ENCODE measurements around the gene ARHGEF1. TPM values are rescaled to one million over a fixed set of nuclear protein-coding genes. Genes with fewer than 3 reads are reported as not detected.
"Not testable (repeated sequence)": the region's sequence is repeated elsewhere in the genome, so short reads cannot be mapped to it uniquely, and the experiment has no call there.

ARHGEF1 gene
- total RNA-seq, 1 donor from 2014 or later, result 37.9 TPM

DNA sequence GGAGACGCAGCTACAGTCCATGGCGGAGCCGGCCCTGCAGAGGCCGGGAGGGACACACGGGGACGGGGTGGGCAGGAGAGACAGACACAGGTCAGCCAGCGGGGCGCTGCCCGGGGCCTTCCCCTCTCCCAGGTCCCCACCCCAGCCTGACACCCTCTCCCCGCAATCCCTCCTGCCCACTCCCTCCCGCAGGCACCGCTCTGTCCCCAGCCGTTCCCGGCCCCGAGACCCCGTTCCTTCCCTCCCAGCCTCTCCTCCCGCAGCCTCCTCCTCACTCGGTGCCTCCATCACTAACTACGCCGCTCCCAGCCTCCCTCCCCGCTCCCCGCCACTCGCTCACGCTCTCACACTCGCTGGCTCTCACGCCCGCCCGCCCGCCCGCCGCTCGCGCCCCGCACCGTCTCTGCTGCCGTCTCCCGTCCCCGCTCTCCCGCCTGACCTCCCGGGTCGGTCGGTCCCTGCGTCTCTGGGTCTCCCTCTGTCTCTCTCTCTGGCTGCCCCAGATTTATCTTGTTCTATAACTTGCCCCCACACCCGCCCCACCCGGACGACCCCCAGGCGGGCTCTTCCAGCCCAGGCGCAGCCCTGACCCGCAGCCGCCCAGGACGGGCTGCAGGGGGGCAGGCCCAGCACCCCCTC is 30.0 kb downstream of the ARHGEF1 start:
- no peak for DNase-seq (ENCODE audit: low spot score)
- intact Hi-C loops (cut with DNase I), result no loop called here

DNA sequence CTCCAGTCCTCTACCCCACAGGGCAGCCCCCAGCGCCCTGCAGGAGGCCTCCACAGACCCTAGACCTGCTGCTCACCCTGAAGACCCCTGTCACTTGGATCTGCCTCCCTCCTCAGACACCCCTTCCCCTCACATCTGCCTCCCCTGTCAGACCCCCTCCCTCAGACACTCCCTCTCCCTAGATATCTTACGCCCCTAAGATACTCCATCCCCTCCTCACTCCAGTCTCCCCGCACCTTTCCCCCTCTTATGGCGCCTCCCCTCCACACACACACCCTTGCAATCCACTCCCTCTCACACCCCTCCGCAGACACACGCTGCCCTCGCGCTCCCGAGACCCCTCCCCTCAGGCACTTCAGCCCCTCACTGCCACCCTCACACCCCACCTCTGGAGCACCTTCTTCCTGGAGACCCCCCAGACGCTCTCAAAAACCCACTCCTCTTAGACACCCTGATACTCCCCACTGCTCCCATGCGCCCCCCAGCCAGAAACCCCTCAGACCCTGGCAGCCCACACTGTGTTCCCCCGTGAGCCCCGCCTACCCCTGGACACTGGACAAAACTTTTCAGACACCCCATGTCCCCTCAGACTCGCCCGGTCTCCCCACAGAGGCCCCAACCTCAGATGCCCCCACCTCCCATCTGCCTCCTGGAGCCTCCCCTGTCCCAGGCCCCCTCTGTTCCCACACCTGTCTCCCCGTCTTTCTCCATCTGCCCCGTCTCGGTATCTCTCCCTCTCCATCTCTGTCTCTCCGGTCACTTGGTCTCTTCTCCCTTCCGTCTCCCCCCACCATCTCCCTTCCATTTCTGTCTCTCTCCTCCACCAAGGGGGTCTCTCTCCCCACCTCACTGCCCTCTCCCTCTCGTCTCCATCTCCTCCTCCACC is 30.8 kb downstream of the ARHGEF1 start:
- intact Hi-C loops (cut with DNase I), result no loop called here
- no peak for DNase-seq (ENCODE audit: low spot score)

DNA sequence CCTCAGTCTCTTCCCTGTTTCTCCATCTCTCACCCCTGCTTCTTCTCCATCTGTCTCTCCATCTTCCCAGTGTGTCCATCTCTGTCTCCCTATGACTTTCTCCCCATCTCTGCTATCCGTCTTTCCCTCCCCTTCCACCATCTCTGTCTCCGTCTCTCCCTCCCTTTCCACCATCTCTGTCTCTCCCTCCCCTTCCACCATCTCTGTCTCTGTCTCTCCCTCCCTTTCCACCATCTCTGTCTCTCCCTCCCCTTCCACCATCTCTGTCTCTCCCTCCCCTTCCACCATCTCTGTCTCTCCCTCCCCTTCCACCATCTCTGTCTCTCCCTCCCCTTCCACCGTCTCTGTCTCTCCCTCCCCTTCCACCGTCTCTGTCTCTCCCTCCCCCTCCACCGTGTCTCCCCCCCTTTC is 31.4 kb downstream of the ARHGEF1 start:
- intact Hi-C loops (cut with DNase I); DNase-seq (ENCODE audit: low spot score): not testable (repeated sequence)

DNA sequence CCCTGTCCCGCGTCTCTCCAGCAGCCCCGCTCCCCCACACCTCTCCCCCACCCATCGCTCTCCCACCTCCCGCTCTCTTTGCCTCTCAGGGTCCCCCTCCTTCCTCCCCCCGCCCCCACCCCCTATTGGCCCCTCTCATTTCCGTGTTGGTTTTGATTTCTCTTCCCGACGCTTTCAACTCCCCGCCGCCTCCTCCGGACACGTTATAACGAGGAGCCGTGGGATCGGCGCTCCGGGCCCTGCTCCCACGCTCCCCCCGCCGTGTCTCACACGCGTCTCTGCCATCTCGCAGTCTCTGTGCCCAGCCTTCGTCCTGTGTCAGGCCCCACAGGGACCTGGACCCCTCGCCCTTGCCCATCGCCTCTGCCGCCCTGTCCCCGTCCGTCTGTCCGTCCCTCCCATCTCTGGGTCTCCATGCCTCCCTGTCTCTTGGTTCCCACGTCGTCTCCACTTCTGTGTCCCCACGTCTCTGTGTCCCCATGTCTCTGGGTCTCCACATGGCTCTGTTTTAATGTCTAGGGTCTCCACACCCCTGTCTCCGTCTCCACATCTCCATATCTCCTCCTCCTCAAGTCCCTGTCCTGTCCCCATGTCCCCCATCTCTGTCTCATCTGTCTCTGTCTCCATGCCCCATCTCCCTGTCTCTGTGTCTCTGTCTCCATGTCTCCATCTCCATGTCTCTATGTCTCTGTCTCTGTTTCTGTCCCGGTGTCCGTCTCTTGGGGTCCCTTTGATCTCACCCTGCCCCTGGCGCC is 32.2 kb downstream of the ARHGEF1 start:
- DNase-seq (ENCODE audit: low spot score), result no peak
- intact Hi-C loops (cut with DNase I), result no loop called here

DNA sequence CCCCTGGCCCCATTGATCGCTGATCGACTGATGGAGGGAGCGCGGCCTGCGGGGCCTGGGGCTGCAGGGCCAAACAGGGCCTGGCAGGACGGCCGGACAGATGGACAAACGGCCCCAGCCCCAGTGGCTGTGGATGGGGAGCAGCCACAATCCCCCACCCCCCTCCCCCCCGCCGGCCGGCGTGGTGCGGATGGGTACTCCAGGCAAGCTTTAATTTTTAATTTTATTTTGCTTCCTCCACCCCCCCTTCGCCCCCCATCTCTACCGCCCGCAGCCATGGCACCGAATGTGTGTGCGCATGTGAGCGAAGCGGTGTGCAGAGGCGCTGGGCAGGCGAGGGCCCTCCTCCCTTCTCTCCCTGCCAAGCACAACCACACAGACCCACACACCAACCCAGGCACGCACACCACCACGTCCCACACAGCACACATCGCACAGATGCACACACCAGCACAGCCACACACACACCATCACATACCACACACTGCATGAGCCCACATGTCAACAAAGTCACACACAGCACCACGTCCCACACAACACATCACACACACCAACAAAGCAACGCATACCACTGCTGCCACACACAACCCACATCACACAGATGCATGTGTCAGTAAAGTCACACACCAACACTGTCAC is 32.9 kb downstream of the ARHGEF1 start:
- intact Hi-C loops (cut with DNase I), result no loop called here
- DNase-seq (ENCODE audit: low spot score), result no peak

DNA sequence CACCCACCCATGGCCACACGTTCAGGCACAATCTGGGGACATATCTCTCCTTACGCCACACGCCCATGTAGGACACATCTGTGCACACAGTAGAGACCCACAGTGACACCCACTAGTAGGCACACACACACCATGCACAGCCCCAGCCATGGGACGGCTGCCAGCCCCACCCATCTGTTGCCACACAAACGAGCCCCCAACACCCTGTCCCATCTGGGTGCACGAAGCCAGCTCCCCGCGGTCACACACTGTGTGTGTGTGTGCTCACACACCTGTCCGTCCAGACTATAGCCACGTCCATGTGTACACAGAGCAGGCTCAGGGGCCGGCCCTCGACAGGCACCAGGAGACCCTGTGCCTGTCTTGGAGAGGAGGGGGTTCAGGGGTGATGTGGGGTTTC is 34.7 kb downstream of the ARHGEF1 start:
- no peak for DNase-seq (ENCODE audit: low spot score)

DNA sequence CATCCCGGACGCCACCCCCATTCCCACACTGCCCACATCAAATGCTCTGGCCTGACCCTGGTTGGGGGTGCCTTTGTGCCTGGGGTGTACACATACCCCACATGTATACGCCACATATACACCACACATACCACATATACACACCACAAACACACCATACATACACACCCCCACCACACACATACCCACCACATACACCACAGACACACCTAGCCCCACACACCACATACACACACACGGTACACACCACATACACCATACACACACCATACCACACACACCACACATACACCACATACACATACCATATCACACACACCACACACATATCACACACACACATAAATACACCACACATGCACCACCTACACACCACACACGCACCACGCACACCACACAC is 35.1 kb downstream of the ARHGEF1 start:
- intact Hi-C loops (cut with DNase I), result no loop called here
- no peak for DNase-seq (ENCODE audit: low spot score)

More for the DNA sequence above, 34.7 kb downstream of the ARHGEF1 start:
- intact Hi-C loops (cut with DNase I), result no loop called here

DNA sequence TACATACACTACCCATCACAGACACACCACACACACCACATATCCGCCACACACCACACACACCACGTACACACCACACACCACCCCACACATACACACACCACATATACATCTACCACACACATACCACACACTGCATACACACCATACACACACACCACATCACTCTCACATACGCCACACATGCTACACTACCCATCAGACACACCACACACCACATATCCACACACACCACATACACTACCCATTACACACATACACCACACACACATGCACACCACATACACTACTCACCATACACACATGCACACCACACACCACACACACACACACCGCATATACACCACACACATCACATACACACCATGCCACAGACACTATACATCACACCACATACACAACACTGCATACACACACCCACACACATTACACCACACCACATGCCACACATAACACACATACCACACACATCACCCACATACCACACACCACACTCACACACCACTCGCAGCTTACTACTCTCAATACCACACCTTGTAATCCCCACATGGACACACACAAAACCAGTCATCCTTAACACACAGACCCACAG is 35.8 kb downstream of the ARHGEF1 start:
- intact Hi-C loops (cut with DNase I), result no loop called here
- no peak for DNase-seq (ENCODE audit: low spot score)

DNA sequence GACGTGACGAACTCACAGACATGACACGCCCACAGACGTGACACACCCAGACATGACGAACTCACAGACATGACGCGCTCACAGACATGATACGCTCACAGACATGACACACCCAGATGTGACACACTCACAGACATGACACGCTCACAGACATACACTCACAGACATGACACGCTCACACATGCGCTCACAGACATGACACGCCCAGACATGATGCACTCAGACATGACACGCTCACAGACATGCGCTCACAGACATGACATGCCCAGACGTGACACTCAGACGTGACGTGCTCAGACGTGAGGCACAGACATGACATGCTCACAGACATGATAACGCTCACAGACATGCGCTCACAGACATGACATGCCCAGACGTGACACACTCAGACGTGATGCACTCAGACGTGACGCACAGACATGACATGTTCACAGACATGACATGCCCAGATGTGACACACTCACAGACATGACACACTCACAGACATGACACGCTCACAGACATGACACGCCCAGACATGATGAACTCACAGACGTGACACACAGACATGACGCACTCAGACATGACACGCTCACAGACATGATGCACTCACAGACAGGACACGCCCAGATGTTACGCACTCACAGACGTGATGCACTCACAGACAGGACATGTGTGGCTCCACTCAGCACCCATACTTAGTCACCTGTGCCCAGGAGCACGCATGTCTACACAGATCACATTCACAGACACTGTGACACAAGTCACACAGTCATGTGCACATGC is 37.1 kb downstream of the ARHGEF1 start:
- intact Hi-C loops (cut with DNase I), result no loop called here
- no peak for DNase-seq (ENCODE audit: low spot score)

DNA sequence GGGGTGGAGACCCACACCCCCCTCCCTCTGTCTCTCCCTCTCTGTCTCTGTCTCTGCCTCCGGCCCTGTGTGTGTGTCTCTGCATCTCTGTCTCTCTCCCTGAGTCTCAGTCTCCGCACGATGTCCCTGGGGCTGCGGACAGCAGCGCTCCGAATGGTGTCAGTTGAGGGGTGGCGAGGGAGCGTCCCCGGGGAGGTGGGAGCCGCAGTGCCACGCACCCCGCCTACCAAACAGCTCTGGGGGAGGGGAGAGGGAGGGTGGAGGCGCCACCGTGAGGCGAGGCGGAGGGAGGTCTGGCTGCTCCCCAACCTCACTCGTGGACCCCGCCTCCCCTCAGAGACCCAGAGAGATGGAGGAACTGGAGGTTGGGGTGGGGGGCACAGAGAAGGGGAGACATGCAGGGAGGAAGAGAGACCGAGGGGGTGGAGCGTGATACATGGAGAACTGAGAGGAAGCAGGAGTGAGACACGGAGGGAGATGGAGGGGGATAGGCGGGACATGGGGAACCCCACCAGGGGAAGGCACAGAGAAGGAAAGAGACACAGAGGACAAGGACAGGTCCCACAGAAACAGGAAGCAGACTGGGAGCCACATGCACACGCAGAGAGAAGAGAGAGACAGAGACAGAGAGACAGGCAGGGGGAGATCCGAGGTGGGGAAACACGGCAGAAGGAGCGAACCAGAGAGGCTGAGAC is 38.0 kb downstream of the ARHGEF1 start:
- DNase-seq (ENCODE audit: low spot score), result no peak
- intact Hi-C loops (cut with DNase I), result no loop called here

DNA sequence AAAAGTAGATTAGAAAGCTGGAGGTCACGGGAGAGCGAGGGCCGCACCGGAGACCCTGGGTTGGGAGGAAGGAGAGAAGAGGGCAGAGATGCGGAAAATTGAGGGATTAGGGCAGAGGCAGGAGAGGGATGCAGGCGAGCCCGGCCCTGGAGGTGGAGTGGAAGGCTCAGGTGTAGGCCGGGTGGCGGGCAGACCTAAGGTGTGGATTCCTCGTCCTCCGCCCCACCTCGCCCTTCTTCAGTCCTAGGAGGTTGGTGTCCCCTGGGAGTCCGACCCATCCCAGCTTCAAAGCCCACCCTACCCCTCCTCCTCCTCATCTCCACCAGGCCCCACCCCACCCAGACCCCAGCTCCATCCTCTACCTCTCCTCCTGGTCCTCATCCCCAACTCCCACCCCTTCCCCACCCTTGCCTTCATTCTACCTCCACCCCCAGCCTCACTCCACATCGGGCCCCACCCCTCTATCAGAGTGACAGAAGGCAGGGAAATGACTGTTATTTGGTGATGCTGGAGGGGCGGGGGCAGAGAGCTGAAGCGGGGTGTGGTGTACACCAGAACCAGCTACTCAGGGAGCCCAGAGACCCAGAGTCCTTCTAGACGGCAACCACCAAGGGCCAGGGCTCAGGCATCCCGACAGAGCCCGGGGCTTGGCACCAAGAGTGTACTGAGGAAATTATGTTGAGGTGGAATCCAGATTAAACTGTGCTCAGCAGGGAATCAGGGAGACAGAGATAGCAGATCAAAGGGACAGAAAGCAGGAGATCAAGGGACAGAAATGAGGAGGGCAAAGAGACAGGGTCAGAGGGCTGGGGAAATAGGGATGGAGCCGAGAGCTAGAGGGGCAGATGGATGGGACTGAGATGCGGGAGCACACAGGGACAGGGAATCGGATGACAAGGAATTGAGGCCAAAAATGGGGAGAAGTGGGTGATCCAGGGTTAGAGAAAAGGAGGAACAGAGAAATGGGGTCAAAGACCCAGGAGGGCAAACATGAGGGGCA is 38.9 kb downstream of the ARHGEF1 start:
- DNase-seq (ENCODE audit: low spot score), result no peak
- intact Hi-C loops (cut with DNase I), result no loop called here

DNA sequence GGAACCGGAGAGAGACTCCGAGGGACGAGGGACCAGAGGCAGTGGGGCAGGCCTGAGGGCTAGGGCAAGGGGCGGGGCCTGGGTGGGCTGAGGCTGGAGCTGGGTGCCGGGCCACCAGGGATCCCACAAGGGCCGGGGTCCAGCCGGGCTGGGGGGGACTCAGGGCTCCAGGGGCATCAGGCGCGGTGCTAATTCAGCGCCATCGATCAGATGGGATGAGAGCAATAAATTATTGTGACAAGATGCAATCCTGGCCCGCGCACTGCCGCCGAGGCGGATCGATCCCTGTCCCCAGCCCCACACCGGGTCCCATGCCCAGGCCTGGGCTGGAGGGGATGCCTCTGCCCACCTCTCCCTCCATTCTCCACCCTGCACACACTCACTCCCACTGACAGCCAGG is 39.6 kb downstream of the ARHGEF1 start:
- intact Hi-C loops (cut with DNase I), result no loop called here
- no peak for DNase-seq (ENCODE audit: low spot score)

DNA sequence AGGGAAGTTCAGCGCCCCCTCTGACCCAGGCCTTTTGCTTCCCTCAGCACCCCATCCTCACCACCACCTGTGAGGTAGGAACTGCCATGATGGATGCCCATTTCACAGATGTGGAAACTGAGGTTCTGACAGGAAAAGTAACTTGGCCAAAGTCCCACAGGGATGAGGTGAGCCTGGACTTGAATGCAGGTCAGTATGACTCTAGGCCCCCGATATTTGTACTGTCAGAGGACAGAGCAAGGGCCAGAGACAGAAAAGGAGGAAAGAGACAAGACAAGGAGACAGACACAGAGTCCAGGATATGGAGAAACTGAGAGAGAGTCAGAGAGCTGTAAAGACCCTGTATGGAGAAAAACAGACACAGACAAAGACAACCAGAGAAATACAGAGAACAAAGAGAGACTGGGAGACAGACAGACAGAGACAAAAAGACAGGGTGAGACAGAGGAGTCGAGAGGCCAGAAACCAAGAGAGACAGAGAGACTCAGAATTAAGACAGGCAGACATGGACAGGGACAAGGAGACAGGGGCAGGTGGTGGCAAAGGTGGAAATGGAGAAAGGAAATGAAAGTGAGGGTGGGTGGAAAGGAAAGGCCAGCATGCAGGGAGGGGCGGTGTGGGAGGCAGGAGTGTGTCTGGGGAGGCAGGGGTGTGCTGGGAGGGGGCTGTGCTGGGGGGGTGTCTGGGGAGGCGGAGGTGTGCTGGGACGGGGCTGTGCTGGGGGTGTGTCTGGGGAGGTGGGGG is 40.2 kb downstream of the ARHGEF1 start:
- no peak for DNase-seq (ENCODE audit: low spot score)
- intact Hi-C loops (cut with DNase I), result no loop called here

DNA sequence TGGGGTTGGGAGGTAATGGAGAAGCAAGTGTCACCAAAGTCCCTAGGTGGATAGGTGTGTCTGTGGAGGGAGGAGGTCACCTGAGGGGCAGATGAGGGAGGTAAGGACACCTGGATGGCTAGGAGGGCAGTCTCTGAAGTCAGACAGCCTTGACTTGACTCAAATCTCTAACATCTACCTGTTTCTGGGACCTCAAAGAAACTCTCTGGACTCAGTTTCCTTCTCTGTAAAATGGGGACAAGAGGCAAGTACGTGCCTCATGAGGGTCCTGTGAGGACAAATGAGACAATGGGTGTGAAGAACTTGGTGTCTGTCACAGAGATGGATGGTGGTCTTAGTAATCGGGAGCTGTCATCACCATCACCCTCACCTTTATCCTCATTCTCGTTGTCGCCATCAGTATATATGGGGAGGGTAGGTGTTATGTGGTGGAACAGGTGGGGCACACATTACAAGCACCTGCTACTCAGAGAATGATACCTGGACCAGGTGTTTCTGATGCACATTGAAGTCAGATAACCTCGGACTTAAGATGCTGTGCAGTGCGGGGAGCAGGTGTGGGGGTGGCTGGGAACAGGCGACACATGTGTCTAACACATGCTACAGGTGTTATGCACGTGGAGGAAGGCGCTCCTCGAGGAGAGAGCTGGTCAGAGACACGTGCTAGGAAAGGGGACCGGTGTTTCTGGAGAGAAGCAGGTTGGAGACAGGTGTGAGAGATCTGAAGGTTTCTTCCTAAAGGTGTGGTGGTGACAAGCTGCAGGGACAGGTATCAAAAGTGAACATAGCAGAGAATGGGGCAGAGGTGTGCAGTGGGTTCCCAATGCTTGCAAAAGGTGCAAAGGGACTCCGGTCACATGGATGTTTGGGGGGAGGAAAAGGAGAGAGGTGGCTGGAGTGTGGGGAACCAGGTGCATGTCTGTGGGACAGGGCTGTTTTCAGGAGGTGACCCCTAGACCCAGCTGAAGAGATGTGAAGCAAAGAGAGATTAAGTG is 41.5 kb downstream of the ARHGEF1 start:
- no peak for DNase-seq (ENCODE audit: low spot score)
- intact Hi-C loops (cut with DNase I), result no loop called here
